HepG2 (cell line): ENCODE results near the gene INSYN2B. TPM values are rescaled to one million over a fixed set of nuclear protein-coding genes. Genes with fewer than 3 reads are reported as not detected.

Experiments
- ATAC-seq: fragments of 200-7000 bp; cut with Tn5 transposase; 3 replicates; pipeline ENCODE4 v1.9.1; 2020; ENCODE audit warnings: mild to moderate bottlenecking, moderate library complexity
- BruUV-seq: library from RNA; stranded (reverse); fragments of 400-500 nt; replicated peaks from 2 replicates; lab custom pipeline; 2021; lab: Mats Ljungman, UMichigan
- CTCF ChIA-PET: fragments of 300-600 bp; formaldehyde crosslinking; extraction: SDS; loops from one replicate; lab custom pipeline; 2021; ENCODE audit warnings: low total read pairs, inconsistent platforms, low intra/inter-chr PET ratio; lab: Yijun Ruan, JAX
- POLR2A ChIA-PET: fragments of 350-600 bp; sonication (Branson Sonifier 250); formaldehyde crosslinking; loops from one replicate; lab custom pipeline; 2020; ENCODE audit warnings: antibody characterized with exemption, inconsistent platforms; lab: Yijun Ruan, JAX
- DNase-seq: peaks from one replicate; pipeline ENCODE4 v3.0.0-alpha.2; 2015; ENCODE audit warnings: low spot score
- FAIRE-seq: peaks from 3 replicates; lab custom pipeline; 2011; peaks lifted over from hg19 to GRCh38; lab: Jason Lieb, UNC
- H2AFZ ChIP-seq: one replicate; pipeline ENCODE4 v1.6.1; 2011; ENCODE audit warnings: low read length, inconsistent platforms
- H3K27ac ChIP-seq: fragments of 300-600 bp; 3 replicates; pipeline ENCODE4 v1.8.0; 2011; ENCODE audit warnings: mixed run types, mild to moderate bottlenecking, mixed read lengths, low read length, inconsistent platforms; ENCODE audit not compliant: insufficient read depth; ENCODE audit errors: extremely low read length
- H3K27me3 ChIP-seq, 2 experiments: fragments of 200-600 bp in 1 of 2; 2 replicates in 1 of 2; 3 replicates in 1 of 2; pipeline versions ENCODE4 v1.6.0 to v1.8.0; 2011; ENCODE audit warnings: low read length in 2 of 2, mild to moderate bottlenecking in 2 of 2, moderate library complexity in 2 of 2, inconsistent platforms in 1 of 2; ENCODE audit not compliant: insufficient read depth in 2 of 2, control insufficient read depth in 1 of 2
- H3K36me3 ChIP-seq, 2 experiments: fragments of 200-600 bp in 1 of 2; replicated peaks in 1 of 2; 2 replicates in 1 of 2; 3 replicates in 1 of 2; pipeline versions ENCODE4 v1.5.1 to v1.8.0; 2011; ENCODE audit warnings: low read length in 2 of 2, inconsistent platforms in 1 of 2; ENCODE audit not compliant: insufficient read depth in 2 of 2, control insufficient read depth in 1 of 2
- H3K4me1 ChIP-seq: 2 replicates; pipeline ENCODE4 v1.5.1; 2012; ENCODE audit warnings: low read length, inconsistent platforms; ENCODE audit not compliant: insufficient read depth
- H3K4me2 ChIP-seq: 2 replicates; pipeline ENCODE4 v1.6.0; 2011; ENCODE audit warnings: low read depth, low read length, inconsistent platforms
- H3K4me3 ChIP-seq, 3 experiments: fragments of 200-600 bp in 1 of 3; sonication (generic), shearing (Covaris generic) in 1 of 3; replicated peaks in 1 of 3; 2 replicates each; pipeline ENCODE4 v1.5.1; 2011 to 2016; ENCODE audit warnings: low read length in 3 of 3, inconsistent platforms in 2 of 3, low read depth in 2 of 3, mild to moderate bottlenecking in 2 of 3, control low read depth in 1 of 3, mixed read lengths in 1 of 3; ENCODE audit not compliant: insufficient read depth in 1 of 3
- H3K79me2 ChIP-seq: one replicate; pipeline ENCODE4 v1.6.1; 2011; ENCODE audit warnings: low read length, inconsistent platforms; ENCODE audit not compliant: insufficient read depth
- H3K9ac ChIP-seq: 2 replicates; pipeline ENCODE4 v1.6.0; 2011; ENCODE audit warnings: mild to moderate bottlenecking, low read depth, low read length, inconsistent platforms; ENCODE audit not compliant: insufficient read depth
- H3K9me3 ChIP-seq: 2 replicates; pipeline ENCODE4 v1.5.1; 2012; ENCODE audit warnings: mild to moderate bottlenecking, low read length
- H4K20me1 ChIP-seq: 2 replicates; pipeline ENCODE4 v1.6.0; 2011; ENCODE audit warnings: inconsistent platforms, mild to moderate bottlenecking, low read length, moderate library complexity; ENCODE audit not compliant: insufficient read depth
- AHDC1 ChIP-seq: sonication (generic); formaldehyde crosslinking; IDR thresholded peaks from 2 replicates; pipeline ENCODE4 v1.5.1; 2020; ENCODE audit warnings: mild to moderate bottlenecking, missing genetic modification reagents, borderline replicate concordance
- GZF1 ChIP-seq: sonication (generic); formaldehyde crosslinking; IDR thresholded peaks from 2 replicates; pipeline ENCODE4 v1.5.1; 2020; ENCODE audit warnings: mild to moderate bottlenecking, missing genetic modification reagents
- HDAC2 ChIP-seq: sonication (generic); formaldehyde crosslinking; IDR thresholded peaks from 2 replicates; pipeline ENCODE4 v1.4.0; 2020; ENCODE audit warnings: missing genetic modification reagents
- JARID2 ChIP-seq: sonication (generic); formaldehyde crosslinking; IDR thresholded peaks from 2 replicates; pipeline ENCODE4 v1.8.1; 2023; ENCODE audit warnings: missing genetic modification reagents, inconsistent platforms; ENCODE audit not compliant: insufficient replicate concordance
- NFATC3 ChIP-seq: sonication (generic); formaldehyde crosslinking; IDR thresholded peaks from 2 replicates; pipeline ENCODE4 v1.5.1; 2020; ENCODE audit warnings: mild to moderate bottlenecking, missing genetic modification reagents
- NFRKB ChIP-seq: fragments of 450-650 bp; IDR thresholded peaks from 2 replicates; pipeline ENCODE4 v1.6.1; 2017
- PHF8 ChIP-seq: sonication (generic); formaldehyde crosslinking; IDR thresholded peaks from 2 replicates; pipeline ENCODE4 v1.5.0; 2020; ENCODE audit warnings: missing genetic modification reagents
- RFXAP ChIP-seq: sonication (generic); formaldehyde crosslinking; IDR thresholded peaks from 2 replicates; pipeline ENCODE4 v1.4.0; 2020; ENCODE audit warnings: missing genetic modification reagents, borderline replicate concordance
- SKI ChIP-seq: fragments of 450-650 bp; IDR thresholded peaks from one replicate; pipeline ENCODE4 v1.6.1; 2018; ENCODE audit warnings: mild to moderate bottlenecking; ENCODE audit not compliant: partially characterized antibody
- SP1 ChIP-seq, 2 experiments: fragments of 450-650 bp in 1 of 2; sonication (generic) in 1 of 2; formaldehyde crosslinking in 1 of 2; IDR thresholded peaks; 2 replicates each; pipeline versions ENCODE4 v1.4.0 to v1.6.1; 2016 to 2020; ENCODE audit warnings: missing genetic modification reagents in 1 of 2
- TCF7L2 ChIP-seq: IDR thresholded peaks from 2 replicates; pipeline ENCODE4 v1.6.1; 2011; ENCODE audit warnings: mild to moderate bottlenecking, low read depth, low read length, moderate library complexity
- TERF1 ChIP-seq: sonication (generic); formaldehyde crosslinking; IDR thresholded peaks from 2 replicates; pipeline ENCODE4 v1.8.0; 2022; ENCODE audit warnings: mild to moderate bottlenecking, missing genetic modification reagents, moderate library complexity
- TIGD3 ChIP-seq: sonication (generic); formaldehyde crosslinking; IDR thresholded peaks from 2 replicates; pipeline ENCODE4 v1.5.1; 2020; ENCODE audit warnings: mild to moderate bottlenecking, missing genetic modification reagents, borderline replicate concordance
- ZFP36 ChIP-seq: fragments of 150-350 bp; IDR thresholded peaks from 2 replicates; pipeline ENCODE4 v1.6.1; 2018; ENCODE audit warnings: borderline replicate concordance, low read length, low read depth; ENCODE audit not compliant: partially characterized antibody
- ZFP62 ChIP-seq: sonication (generic); formaldehyde crosslinking; IDR thresholded peaks from 2 replicates; pipeline ENCODE4 v1.4.0; 2020; ENCODE audit warnings: missing genetic modification reagents
- ZNF263 ChIP-seq: sonication (generic); formaldehyde crosslinking; IDR thresholded peaks from 2 replicates; pipeline ENCODE4 v1.4.0; 2020; ENCODE audit warnings: missing genetic modification reagents
- ZNF570 ChIP-seq: sonication (generic); formaldehyde crosslinking; IDR thresholded peaks from 2 replicates; pipeline ENCODE4 v1.4.0; 2020; ENCODE audit warnings: mild to moderate bottlenecking, missing genetic modification reagents, borderline replicate concordance
- ZNF629 ChIP-seq: sonication (generic); formaldehyde crosslinking; conservative IDR thresholded peaks from 2 replicates; pipeline ENCODE4 v1.5.0; 2020; ENCODE audit warnings: missing genetic modification reagents
- ZNF75D ChIP-seq: sonication (generic); formaldehyde crosslinking; IDR thresholded peaks from 2 replicates; pipeline ENCODE4 v1.8.1; 2023; ENCODE audit warnings: missing genetic modification reagents, mild to moderate bottlenecking, borderline replicate concordance
- ZNF879 ChIP-seq: sonication (generic); formaldehyde crosslinking; IDR thresholded peaks from 2 replicates; pipeline ENCODE4 v1.8.1; 2023; ENCODE audit warnings: missing genetic modification reagents
- WGBS: methylation state at CpG from one replicate; pipeline ENCODE4 v1.1.6; 2017; ENCODE audit warnings: low lambda C conversion rate; 5-methylcytosine and 5-hydroxymethylcytosine counted together
- in situ Hi-C: cut with HindIII; loops from 2 replicates; pipeline ENCODE4 v1.10.0; 2017; ENCODE audit warnings: low pct_unique_long_range_greater_than_20kb; ENCODE audit not compliant: extremely low pct_ligation_motif_present
- intact Hi-C: fragments of 100-400 bp; cut with micrococcal nuclease; formaldehyde crosslinking; loops from one replicate; pipeline ENCODE4 v1.10.0; 2022; ENCODE audit not compliant: unreplicated experiment
- polyA plus RNA-seq, 8 experiments: library from polyadenylated mRNA; depleted of rRNA in 3 of 8; stranded (reverse) in 7 of 8; unstranded in 1 of 8; fragments of >200 nt; fragmentation: Illumina TruSeq in 4 of 8; extraction: Trizol in 4 of 8; gene quantifications; 2 replicates each; pipeline versions ENCODE4 v1.2.1 to v1.2.3, GENCODE V29; 2011 to 2016; ENCODE audit warnings: low read depth in 4 of 8, missing spikeins in 1 of 8, mixed read lengths in 1 of 8; ENCODE audit not compliant: insufficient read depth in 1 of 8
- total RNA-seq, 5 experiments: library from RNA; depleted of rRNA; stranded (reverse); fragments of >200 nt; fragmentation: Illumina TruSeq; extraction: Trizol; gene quantifications; 2 replicates each; pipeline ENCODE4 v1.2.3, GENCODE V29; 2016; ENCODE audit warnings: low read depth in 1 of 5

Gene INSYN2B
- total and polyA plus RNA-seq, 2 of the 13 experiments (the other 11 are each of a cell fraction or from before 2014, with no cell fraction given): not detected

GRCh38 chr5:169848792-169849191 lies 131.5 kb downstream of the INSYN2B start:
- ChIA-PET POLR2A (no interaction called here), CTCF (no interaction called here)
- no peaks in the 10 kb centered on the region for H3K79me2 ChIP-seq
- no peak overlapping the region for H2AFZ ChIP-seq
- in situ Hi-C loops: no loop called here
- no TSS peak for BruUV-seq
- no peak for ATAC-seq
- WGBS: 0% methylated on average over 2 of the region's 2 CpGs
- no peaks in the 10 kb centered on the region for H3K36me3 ChIP-seq
- no peak overlapping the region for H3K27ac ChIP-seq
- H3K9me3 ChIP-seq: peaks cover 44% of the 10 kb centered on the region
- intact Hi-C loops: no loop called here
- no peak for FAIRE-seq
- TF ChIP-seq AHDC1 (CRISPR knock-in tag): no peak
- no peak for TF ChIP-seq JARID2
- no peak for TF ChIP-seq ZNF570 (CRISPR knock-in tag)
- no peak for TF ChIP-seq ZNF75D (CRISPR knock-in tag)
- no peak for TF ChIP-seq HDAC2 (CRISPR knock-in tag)
- no peak for TF ChIP-seq SKI
- TF ChIP-seq TCF7L2: no peak
- no peak for TF ChIP-seq ZNF263 (CRISPR knock-in tag)
- TF ChIP-seq SP1 (IDR thresholded peaks at IDR 0.05): no peak
- TF ChIP-seq SP1 (CRISPR knock-in tag; IDR thresholded peaks at IDR 0.05): no peak
- TF ChIP-seq NFATC3: no peak
- no peak for TF ChIP-seq ZNF879 (CRISPR knock-in tag)
- TF ChIP-seq TERF1: no peak
- TF ChIP-seq GZF1: no peak
- no peak for TF ChIP-seq ZFP36
- no peak for TF ChIP-seq RFXAP
- TF ChIP-seq ZFP62 (CRISPR knock-in tag): no peak
- no peak for TF ChIP-seq NFRKB
- TF ChIP-seq TIGD3 (CRISPR knock-in tag): no peak
- no peak for TF ChIP-seq PHF8 (CRISPR knock-in tag)
- TF ChIP-seq ZNF629 (CRISPR knock-in tag): no peak
- H4K20me1 ChIP-seq: no peaks in the 10 kb centered on the region
- no peak overlapping the region for H3K4me3 ChIP-seq
- no peak overlapping the region for H3K9ac ChIP-seq
- no peak overlapping the region for H3K4me2 ChIP-seq
- DNase-seq: no peak
- no peaks in the 10 kb centered on the region for H3K27me3 ChIP-seq
- H3K4me1 ChIP-seq: no peaks in the 10 kb centered on the region
